ENCODE data around the gene KRTAP20-2.

The KRTAP20-2 gene

GRCh38 chr21:30668776-30669175, 33.8 kb downstream of the KRTAP20-2 start:
- TF ChIP-seq CTCF (conservative IDR thresholded peaks at IDR 0.05; ENCODE audit: low read depth, low read length), result no peak
- no peak overlapping the region for H3K4me3 ChIP-seq (ENCODE audit: low read depth, low read length)
- no peak for DNase-seq (ENCODE audit: low read depth)

- H3K4me3 ChIP-seq (ENCODE audit: low read depth, low read length), result no peak overlapping the region
- no peak for TF ChIP-seq CTCF (conservative IDR thresholded peaks at IDR 0.05; ENCODE audit: low read depth, low read length)
Measured at GRCh38 chr21:30672985-30673650, 38.1 kb downstream of the KRTAP20-2 start.

GRCh38 chr21:30674312-30674711, 39.3 kb downstream of the KRTAP20-2 start:
- TF ChIP-seq CTCF (conservative IDR thresholded peaks at IDR 0.05; ENCODE audit: low read depth, low read length), result no peak
- DNase-seq (ENCODE audit: low read depth), result no peak
- H3K4me3 ChIP-seq (ENCODE audit: low read depth, low read length), result no peak overlapping the region

More at GRCh38 chr21:30672985-30673650, 38.1 kb downstream of the KRTAP20-2 start:
- DNase-seq (ENCODE audit: low read depth), result no peak

- H3K4me3 ChIP-seq (ENCODE audit: low read depth, low read length), result no peak overlapping the region
- no peak for TF ChIP-seq CTCF (conservative IDR thresholded peaks at IDR 0.05; ENCODE audit: low read depth, low read length)
- DNase-seq (ENCODE audit: low read depth), result no peak
Measured at GRCh38 chr21:30676737-30677136, 41.7 kb downstream of the KRTAP20-2 start.

GRCh38 chr21:30680586-30680985, 45.6 kb downstream of the KRTAP20-2 start:
- H3K4me3 ChIP-seq (ENCODE audit: low read depth, low read length), result no peak overlapping the region
- no peak for DNase-seq (ENCODE audit: low read depth)
- TF ChIP-seq CTCF (conservative IDR thresholded peaks at IDR 0.05; ENCODE audit: low read depth, low read length), result no peak

- H3K4me3 ChIP-seq (ENCODE audit: low read depth, low read length), result no peak overlapping the region
- TF ChIP-seq CTCF (conservative IDR thresholded peaks at IDR 0.05; ENCODE audit: low read depth, low read length), result no peak
- no peak for DNase-seq (ENCODE audit: low read depth)
Measured at GRCh38 chr21:30684506-30684905, 49.5 kb downstream of the KRTAP20-2 start.

Measured in choroid plexus epithelial cell (primary cell).